ENCODE results near the gene OTULINL.

Gene OTULINL

DNA sequence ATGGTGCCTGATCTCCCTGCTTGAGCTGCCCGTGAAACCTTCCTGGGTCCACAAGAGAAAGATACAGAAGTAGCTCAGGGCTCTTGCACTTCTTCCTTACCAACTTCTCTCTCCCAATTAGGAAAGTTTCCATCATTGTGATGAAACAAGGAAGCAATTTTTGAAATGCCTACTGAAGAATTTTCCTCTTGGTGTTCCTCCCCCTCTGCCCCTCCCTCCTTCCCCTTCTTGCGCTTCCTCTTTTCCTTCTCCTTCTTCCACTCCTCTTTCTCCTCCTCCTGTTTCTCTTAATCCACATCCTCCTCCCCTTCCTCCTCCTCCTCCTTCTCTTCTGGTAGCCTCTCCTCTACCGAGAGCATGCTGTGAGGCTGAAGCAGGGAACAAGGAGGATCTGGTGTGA, 36.3 kb upstream of the OTULINL start:
- Histone ChIP-seq H3K9ac (ENCODE audit: low read depth, low read length, poor library complexity, severe bottlenecking) (no peak overlapping the region), H2AFZ (ENCODE audit: low read length) (no peak overlapping the region), H3K27me3 (ENCODE audit: insufficient read depth, low read length, poor library complexity, severe bottlenecking) (no peaks in the 10 kb centered on the region), H3K4me1 (ENCODE audit: insufficient read depth, low read length, poor library complexity, severe bottlenecking) (peaks cover 14% of the 10 kb centered on the region), H3F3A (ENCODE audit: low read depth) (no peaks in the 10 kb centered on the region), H3K9me2 (replicated peaks; ENCODE audit: low read depth, low read length) (no peaks in the 10 kb centered on the region), H3K9me3 (ENCODE audit: insufficient read depth, low read depth, low read length) (peaks cover 6% of the 10 kb centered on the region; the same call in 1 of the 2 replicates), H3K36me3 (ENCODE audit: insufficient read depth, low read length) (no peaks in the 10 kb centered on the region), H4K20me1 (ENCODE audit: insufficient read depth, low read length, poor library complexity, severe bottlenecking) (no peaks in the 10 kb centered on the region), H3K79me2 (ENCODE audit: insufficient read depth, low read length) (no peaks in the 10 kb centered on the region), H3K4me3 (ENCODE audit: low read length, poor library complexity, severe bottlenecking) (no peak overlapping the region), H3K4me2 (ENCODE audit: low read depth, low read length, poor library complexity, severe bottlenecking) (no peak overlapping the region)
- TF ChIP-seq EZH2phosphoT487 (IDR thresholded peaks at IDR 0.05; ENCODE audit: borderline replicate concordance), result no peak
- TF ChIP-seq, protein P1, sequence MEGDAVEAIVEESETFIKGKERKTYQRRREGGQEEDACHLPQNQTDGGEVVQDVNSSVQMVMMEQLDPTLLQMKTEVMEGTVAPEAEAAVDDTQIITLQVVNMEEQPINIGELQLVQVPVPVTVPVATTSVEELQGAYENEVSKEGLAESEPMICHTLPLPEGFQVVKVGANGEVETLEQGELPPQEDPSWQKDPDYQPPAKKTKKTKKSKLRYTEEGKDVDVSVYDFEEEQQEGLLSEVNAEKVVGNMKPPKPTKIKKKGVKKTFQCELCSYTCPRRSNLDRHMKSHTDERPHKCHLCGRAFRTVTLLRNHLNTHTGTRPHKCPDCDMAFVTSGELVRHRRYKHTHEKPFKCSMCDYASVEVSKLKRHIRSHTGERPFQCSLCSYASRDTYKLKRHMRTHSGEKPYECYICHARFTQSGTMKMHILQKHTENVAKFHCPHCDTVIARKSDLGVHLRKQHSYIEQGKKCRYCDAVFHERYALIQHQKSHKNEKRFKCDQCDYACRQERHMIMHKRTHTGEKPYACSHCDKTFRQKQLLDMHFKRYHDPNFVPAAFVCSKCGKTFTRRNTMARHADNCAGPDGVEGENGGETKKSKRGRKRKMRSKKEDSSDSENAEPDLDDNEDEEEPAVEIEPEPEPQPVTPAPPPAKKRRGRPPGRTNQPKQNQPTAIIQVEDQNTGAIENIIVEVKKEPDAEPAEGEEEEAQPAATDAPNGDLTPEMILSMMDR (conservative IDR thresholded peaks at IDR 0.05; ENCODE audit: low read length), result no peak

DNA sequence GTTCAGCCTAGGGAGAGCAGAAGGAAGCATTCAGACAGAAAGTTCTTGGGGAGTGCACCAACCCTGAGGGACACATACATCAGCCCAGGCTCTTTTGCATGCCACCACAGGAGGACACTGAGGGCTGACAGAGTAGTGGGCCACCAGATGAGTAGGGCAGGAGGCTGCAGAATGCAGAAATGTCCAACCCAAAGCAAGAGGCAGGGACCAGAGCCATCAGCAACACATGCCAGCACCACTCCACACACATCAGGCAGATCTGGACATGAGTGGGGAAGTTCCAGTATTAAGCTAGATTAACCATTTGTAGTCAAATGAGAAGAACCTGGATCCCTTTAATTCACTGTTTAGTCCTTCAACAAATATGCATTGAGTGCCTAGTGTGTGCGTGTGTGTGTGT, 35.7 kb upstream of the OTULINL start:
- Histone ChIP-seq H3K79me2 (ENCODE audit: insufficient read depth, low read length) (no peaks in the 10 kb centered on the region), H3K9me2 (replicated peaks; ENCODE audit: low read depth, low read length) (no peaks in the 10 kb centered on the region), H3K4me2 (ENCODE audit: low read depth, low read length, poor library complexity, severe bottlenecking) (no peak overlapping the region), H3K4me3 (ENCODE audit: low read length, poor library complexity, severe bottlenecking) (no peak overlapping the region), H3K27me3 (ENCODE audit: insufficient read depth, low read length, poor library complexity, severe bottlenecking) (no peaks in the 10 kb centered on the region), H2AFZ (ENCODE audit: low read length) (no peak overlapping the region), H3F3A (ENCODE audit: low read depth) (no peaks in the 10 kb centered on the region), H3K9ac (ENCODE audit: low read depth, low read length, poor library complexity, severe bottlenecking) (no peak overlapping the region), H3K4me1 (ENCODE audit: insufficient read depth, low read length, poor library complexity, severe bottlenecking) (peaks cover 18% of the 10 kb centered on the region), H3K9me3 (ENCODE audit: insufficient read depth, low read depth, low read length) (peaks cover 6% of the 10 kb centered on the region; the same call in 1 of the 2 replicates), H4K20me1 (ENCODE audit: insufficient read depth, low read length, poor library complexity, severe bottlenecking) (no peaks in the 10 kb centered on the region), H3K36me3 (ENCODE audit: insufficient read depth, low read length) (no peaks in the 10 kb centered on the region)
- TF ChIP-seq, protein P1 (conservative IDR thresholded peaks at IDR 0.05; ENCODE audit: low read length), result no peak
- TF ChIP-seq EZH2phosphoT487 (IDR thresholded peaks at IDR 0.05; ENCODE audit: borderline replicate concordance), result no peak

DNA sequence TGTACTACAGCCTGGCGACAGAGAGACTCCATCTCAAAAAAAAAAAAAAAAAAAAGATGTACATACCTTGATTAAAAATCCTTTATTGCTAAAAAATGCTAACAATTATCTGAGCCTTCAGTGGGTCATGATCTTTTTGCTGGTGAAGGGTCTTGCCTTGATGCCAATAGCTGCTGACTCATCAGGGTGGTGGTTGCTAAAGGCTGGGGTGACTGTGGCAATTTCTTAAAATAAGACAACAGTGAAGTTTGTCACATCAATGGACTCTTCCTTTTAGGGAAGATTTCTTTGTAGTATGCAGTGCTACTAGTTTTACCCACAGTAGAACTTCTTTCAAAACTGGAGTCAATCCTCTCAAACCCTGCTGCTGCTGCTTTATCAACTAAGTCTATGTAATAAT, 33.9 kb upstream of the OTULINL start:
- Histone ChIP-seq H2AFZ (ENCODE audit: low read length) (no peak overlapping the region), H3K4me2 (ENCODE audit: low read depth, low read length, poor library complexity, severe bottlenecking) (no peak overlapping the region)
- TF ChIP-seq EZH2phosphoT487 (IDR thresholded peaks at IDR 0.05; ENCODE audit: borderline replicate concordance), result no peak
- TF ChIP-seq, protein P1 (conservative IDR thresholded peaks at IDR 0.05; ENCODE audit: low read length), result no peak

More for the DNA sequence above, 33.9 kb upstream of the OTULINL start:
- Histone ChIP-seq H3K27me3 (ENCODE audit: insufficient read depth, low read length, poor library complexity, severe bottlenecking) (no peaks in the 10 kb centered on the region), H4K20me1 (ENCODE audit: insufficient read depth, low read length, poor library complexity, severe bottlenecking) (no peaks in the 10 kb centered on the region), H3K9me2 (replicated peaks; ENCODE audit: low read depth, low read length) (no peaks in the 10 kb centered on the region), H3K9me3 (ENCODE audit: insufficient read depth, low read depth, low read length) (no peaks in the 10 kb centered on the region; the same call in 1 of the 2 replicates), H3F3A (ENCODE audit: low read depth) (no peaks in the 10 kb centered on the region), H3K36me3 (ENCODE audit: insufficient read depth, low read length) (no peaks in the 10 kb centered on the region), H3K4me1 (ENCODE audit: insufficient read depth, low read length, poor library complexity, severe bottlenecking) (peaks cover 18% of the 10 kb centered on the region), H3K4me3 (ENCODE audit: low read length, poor library complexity, severe bottlenecking) (no peak overlapping the region), H3K9ac (ENCODE audit: low read depth, low read length, poor library complexity, severe bottlenecking) (no peak overlapping the region), H3K79me2 (ENCODE audit: insufficient read depth, low read length) (no peaks in the 10 kb centered on the region)

Measured in Loucy (cell line).